H1 (cell line): ENCODE results near the gene UBE2O. TPM values are rescaled to one million over a fixed set of nuclear protein-coding genes. Genes with fewer than 3 reads are reported as not detected.

Experiments
- CTCF ChIA-PET: fragments of 300-600 bp; sonication (Branson Sonifier 250); formaldehyde crosslinking; loops from one replicate; lab custom pipeline; 2021; ENCODE audit not compliant: partially characterized antibody; lab: Charles Lee
- POLR2A ChIA-PET: fragments of 300-600 bp; sonication (Branson Sonifier 250); formaldehyde crosslinking; loops from one replicate; lab custom pipeline; 2021; ENCODE audit warnings: inconsistent platforms; ENCODE audit not compliant: partially characterized antibody; lab: Charles Lee
- DNase-seq, 2 experiments: peaks; one replicate each; pipeline versions ENCODE4 v3.0.0 to v3.0.0-alpha.2; 2010 to 2022; ENCODE audit warnings: low spot score in 2 of 2, low read depth in 1 of 2, mixed read lengths in 1 of 2
- FAIRE-seq: peaks from 2 replicates; lab custom pipeline; 2011; peaks lifted over from hg19 to GRCh38; lab: Jason Lieb, UNC
- H2AFZ ChIP-seq: 2 replicates; pipeline ENCODE4 v1.8.1; 2012; ENCODE audit warnings: low read length, inconsistent platforms
- H2AK5ac ChIP-seq: 2 replicates; pipeline ENCODE4 v1.6.1; 2013; ENCODE audit warnings: low read depth, low read length
- H2BK120ac ChIP-seq: replicated peaks from 2 replicates; pipeline ENCODE3; 2013; ENCODE audit warnings: low read depth, low read length, inconsistent platforms
- H2BK12ac ChIP-seq: 2 replicates; pipeline ENCODE4 v1.6.1; 2013; ENCODE audit warnings: low read depth, low read length
- H2BK15ac ChIP-seq: 2 replicates; pipeline ENCODE4 v1.6.1; 2013; ENCODE audit warnings: low read length
- H2BK20ac ChIP-seq: 2 replicates; pipeline ENCODE4 v1.6.1; 2013; ENCODE audit warnings: low read length
- H2BK5ac ChIP-seq: 2 replicates; pipeline ENCODE4 v1.6.1; 2013; ENCODE audit warnings: low read depth, low read length
- H3K14ac ChIP-seq: 2 replicates; pipeline ENCODE4 v1.6.1; 2013; ENCODE audit warnings: inconsistent platforms; ENCODE audit not compliant: insufficient read length
- H3K18ac ChIP-seq: 2 replicates; pipeline ENCODE4 v1.6.1; 2013; ENCODE audit warnings: low read length; ENCODE audit errors: extremely low read depth
- H3K23ac ChIP-seq: 2 replicates; pipeline ENCODE4 v1.6.1; 2013; ENCODE audit warnings: inconsistent platforms; ENCODE audit not compliant: insufficient read length
- H3K23me2 ChIP-seq: 2 replicates; pipeline ENCODE4 v1.6.1; 2013; ENCODE audit warnings: low read depth, low read length
- H3K27ac ChIP-seq: 2 replicates; pipeline ENCODE4 v1.6.1; 2011; ENCODE audit warnings: low read depth, low read length, inconsistent platforms
- H3K27me3 ChIP-seq, 4 experiments: replicated peaks in 1 of 4; 1 replicate in 1 of 4; 2 replicates in 3 of 4; pipeline versions ENCODE4 v1.6.1 to v1.8.1; 2011 to 2013; ENCODE audit warnings: low read length in 3 of 4, mild to moderate bottlenecking in 3 of 4, inconsistent platforms in 2 of 4, mixed read lengths in 2 of 4, moderate library complexity in 1 of 4; ENCODE audit not compliant: control insufficient read depth in 3 of 4, insufficient read depth in 3 of 4; ENCODE audit errors: extremely low read depth in 1 of 4
- H3K36me3 ChIP-seq, 4 experiments: 2 replicates each; pipeline versions ENCODE4 v1.6.1 to v1.8.1; 2011 to 2013; ENCODE audit warnings: mild to moderate bottlenecking in 4 of 4, low read length in 3 of 4, moderate library complexity in 2 of 4, control low read depth in 1 of 4, inconsistent platforms in 1 of 4; ENCODE audit not compliant: insufficient read depth in 4 of 4, control insufficient read depth in 2 of 4
- H3K4ac ChIP-seq: replicated peaks from 2 replicates; pipeline ENCODE3; 2013; ENCODE audit warnings: low read length, low read depth, mixed read lengths, inconsistent platforms; ENCODE audit not compliant: insufficient read length
- H3K4me1 ChIP-seq, 4 experiments: replicated peaks in 1 of 4; 1 replicate in 1 of 4; 2 replicates in 3 of 4; pipeline versions ENCODE4 v1.6.1 to v1.8.1; 2011 to 2013; ENCODE audit warnings: low read length in 3 of 4, inconsistent platforms in 2 of 4, mixed read lengths in 1 of 4; ENCODE audit not compliant: insufficient read depth in 4 of 4, control insufficient read depth in 3 of 4
- H3K4me2 ChIP-seq, 2 experiments: 2 replicates each; pipeline versions ENCODE4 v1.6.1 to v1.8.1; 2011 to 2013; ENCODE audit warnings: low read depth in 2 of 2, low read length in 2 of 2, control low read depth in 1 of 2, inconsistent platforms in 1 of 2, mild to moderate bottlenecking in 1 of 2; ENCODE audit not compliant: insufficient read depth in 1 of 2
- H3K4me3 ChIP-seq, 4 experiments: fragments of 200-600, 300-600 bp in 1 of 4; sonication (generic), shearing (Covaris generic), sonication (Bioruptor Twin) in 1 of 4; 2 replicates each; pipeline versions ENCODE4 v1.5.1 to v1.8.1; 2011 to 2016; ENCODE audit warnings: low read length in 4 of 4, low read depth in 3 of 4, control low read depth in 2 of 4, inconsistent platforms in 2 of 4, mild to moderate bottlenecking in 2 of 4, mixed read lengths in 1 of 4, moderate library complexity in 1 of 4; ENCODE audit not compliant: insufficient read depth in 2 of 4; ENCODE audit errors: extremely low read depth in 1 of 4
- H3K56ac ChIP-seq: replicated peaks from 2 replicates; pipeline ENCODE3; 2013; ENCODE audit warnings: low read depth, mild to moderate bottlenecking, mixed read lengths, low read length, inconsistent platforms; ENCODE audit not compliant: insufficient read length
- H3K79me1 ChIP-seq: 2 replicates; pipeline ENCODE4 v1.6.1; 2013; ENCODE audit warnings: low read depth, low read length, control low read depth
- H3K79me2 ChIP-seq, 2 experiments: 2 replicates each; pipeline versions ENCODE4 v1.6.1 to v1.8.1; 2012 to 2013; ENCODE audit warnings: low read length in 2 of 2, mild to moderate bottlenecking in 2 of 2, inconsistent platforms in 1 of 2; ENCODE audit not compliant: insufficient read depth in 2 of 2, control insufficient read depth in 1 of 2
- H3K9ac ChIP-seq, 4 experiments: replicated peaks in 1 of 4; 1 replicate in 1 of 4; 2 replicates in 3 of 4; pipeline versions ENCODE4 v1.6.1 to v1.8.1; 2011 to 2013; ENCODE audit warnings: low read depth in 3 of 4, low read length in 3 of 4, control low read depth in 2 of 4, mild to moderate bottlenecking in 2 of 4, moderate library complexity in 2 of 4, inconsistent platforms in 1 of 4; ENCODE audit errors: extremely low read depth in 1 of 4
- H3K9me3 ChIP-seq, 2 experiments: 2 replicates each; pipeline versions ENCODE4 v1.6.1 to v1.8.1; 2012 to 2013; ENCODE audit warnings: mild to moderate bottlenecking in 2 of 2, moderate library complexity in 2 of 2, control low read depth in 1 of 2, inconsistent platforms in 1 of 2, low read depth in 1 of 2, low read length in 1 of 2, mixed read lengths in 1 of 2; ENCODE audit not compliant: insufficient read depth in 2 of 2
- H4K20me1 ChIP-seq, 2 experiments: replicated peaks in 1 of 2; 2 replicates each; pipeline versions ENCODE3 to v1.8.1; 2011 to 2013; ENCODE audit warnings: inconsistent platforms in 2 of 2, low read length in 2 of 2, mild to moderate bottlenecking in 1 of 2; ENCODE audit not compliant: insufficient read depth in 2 of 2, control insufficient read depth in 1 of 2
- H4K5ac ChIP-seq: 2 replicates; pipeline ENCODE4 v1.6.1; 2013; ENCODE audit warnings: low read length, low read depth, mixed read lengths, inconsistent platforms; ENCODE audit not compliant: insufficient read length
- H4K8ac ChIP-seq: 2 replicates; pipeline ENCODE4 v1.8.0; 2013; ENCODE audit warnings: mild to moderate bottlenecking, moderate library complexity, low read length, inconsistent platforms; ENCODE audit not compliant: insufficient read depth; ENCODE audit errors: extremely low read depth
- H4K91ac ChIP-seq: replicated peaks from 2 replicates; pipeline ENCODE3; 2013; ENCODE audit warnings: low read length, mixed read lengths, inconsistent platforms; ENCODE audit not compliant: insufficient read length
- SIN3A ChIP-seq, 2 experiments: IDR thresholded peaks in 1 of 2; conservative IDR thresholded peaks in 1 of 2; 2 replicates each; pipeline ENCODE4 v1.6.1; 2011 to 2012; ENCODE audit warnings: low read length in 2 of 2, improper control_type of control experiment in 1 of 2, low read depth in 1 of 2, mild to moderate bottlenecking in 1 of 2
- SUZ12 ChIP-seq: fragments of 200-600 bp; sonication (generic); IDR thresholded peaks from 2 replicates; pipeline ENCODE4 v1.6.1; 2012; ENCODE audit warnings: mild to moderate bottlenecking, inconsistent platforms, low read length, moderate library complexity, mixed read lengths
- WGBS, 2 experiments: shearing (Covaris generic) in 1 of 2; methylation state at CpG; one replicate each; pipeline versions ENCODE4 v1.1.6 to v1.1.7; 2013 to 2015; ENCODE audit warnings: low lambda C conversion rate in 2 of 2, mixed read lengths in 2 of 2, inconsistent platforms in 1 of 2, low coverage in 1 of 2, missing lambda C conversion rate in 1 of 2; ENCODE audit not compliant: insufficient replicate concordance in 2 of 2, insufficient coverage in 1 of 2, insufficient read length in 1 of 2; ENCODE audit errors: extremely low coverage in 1 of 2, missing lambda C conversion rate in 1 of 2; 5-methylcytosine and 5-hydroxymethylcytosine counted together
- polyA plus RNA-seq, 7 experiments: library from polyadenylated mRNA; depleted of rRNA in 3 of 7; stranded (reverse) in 5 of 7; unstranded in 2 of 7; fragments of >200 nt in 5 of 7; fragments of 200-250 nt in 2 of 7; gene quantifications; 1 replicate in 5 of 7; 2 replicates in 1 of 7; 4 replicates in 1 of 7; pipeline versions ENCODE4 v1.2.1 to v1.2.3, GENCODE V29; 2011 to 2013; ENCODE audit warnings: missing spikeins in 2 of 7, mixed read lengths in 2 of 7
- total RNA-seq: library from RNA; stranded (reverse); fragmentation: NEBNext Ultra II Directional; extraction: Animal tissue kit (Norgen Biotek cat#: 25700); gene quantifications from 2 replicates; pipeline ENCODE4 v1.2.1, GENCODE V29; 2021

UBE2O gene
- total and polyA plus RNA-seq, 2 of the 8 experiments (the other 6 are each of a cell fraction or from before 2014, with no cell fraction given): 24.4 to 63.0 TPM

DNA sequence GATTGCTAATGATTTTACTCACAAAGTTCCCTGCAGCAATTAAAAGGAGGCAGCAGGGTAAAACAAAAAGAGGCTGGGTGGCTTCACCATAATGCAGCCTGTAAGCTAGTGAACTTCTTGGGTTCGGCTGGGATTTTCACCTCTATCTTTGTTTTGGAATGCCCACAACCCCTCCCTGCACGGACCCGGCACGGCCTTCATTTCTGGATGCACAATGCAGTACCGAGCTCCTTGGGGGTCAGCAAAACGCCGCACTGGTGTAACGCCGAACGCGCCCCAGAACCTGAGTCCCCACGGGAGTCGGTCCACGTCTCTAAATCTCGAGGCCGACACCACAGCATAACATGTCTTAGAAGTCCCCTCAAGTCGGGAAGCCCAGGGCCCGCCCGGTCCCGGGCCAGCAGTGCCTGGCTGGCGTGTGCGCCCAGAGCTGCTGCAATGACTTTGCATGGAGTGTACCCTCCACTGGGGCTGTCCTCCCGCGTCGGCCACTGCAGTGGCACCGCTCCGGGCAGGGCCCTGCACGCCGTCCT is 759 bp downstream of the UBE2O start:
- Histone ChIP-seq H2BK120ac (no peak overlapping the region), H3K14ac (no peak overlapping the region), H3K27ac (no peak overlapping the region), H2BK20ac (no peak overlapping the region), H3K23me2 (peaks cover 3% of the 10 kb centered on the region; the same call in 1 of the 2 replicates), H3K9ac (peak overlapping the region in 1 of 4 experiments; percentile 40; a peak in 5 of 7 replicates), H3K4me1 (peaks cover 9 to 26% (median 18%) of the 10 kb centered on the region in 4 experiments), H2AFZ (no peak overlapping the region), H2BK5ac (no peak overlapping the region), H3K56ac (no peak overlapping the region), H3K79me1 (peaks cover 8% of the 10 kb centered on the region), H3K23ac (no peak overlapping the region), H3K79me2 (peaks cover 47 to 53% of the 10 kb centered on the region in 2 experiments), H4K20me1 (peaks cover 19 to 23% of the 10 kb centered on the region in 2 experiments), H3K4me3 (peak overlapping the region; percentile 67 to 84 (median 80)), H3K9me3 (no peaks in the 10 kb centered on the region), H2AK5ac (no peak overlapping the region), H2BK12ac (no peak overlapping the region; the same call in 1 of the 2 replicates), H3K4ac (no peak overlapping the region), H4K8ac (no peak overlapping the region), H3K36me3 (no peaks in the 10 kb centered on the region), H4K91ac (no peak overlapping the region), H2BK15ac (no peak overlapping the region), H4K5ac (no peak overlapping the region), H3K27me3 (no peaks in the 10 kb centered on the region), H3K4me2 (peak overlapping the region; percentile 76 to 81), H3K18ac (no peak overlapping the region)
- ChIA-PET POLR2A (interaction anchor here (0.6 to 2.0 kb wide), 6 partner anchors 8 to 104 kb away, joined by 3 to 6 read pairs (median 3); no protein-coding TSS in a partner anchor), CTCF (interaction anchor here (0.6 to 4.1 kb wide), 8 partner anchors 35 to 331 kb away, joined by 3 to 35 read pairs (median 4); no protein-coding TSS in a partner anchor)
- FAIRE-seq: no peak
- TF ChIP-seq SIN3A (conservative IDR thresholded peaks at IDR 0.05 in 1 of 2, IDR thresholded peaks at IDR 0.05 in 1 of 2; ENCODE audit: low read depth in 1 of 2, low read length in 2 of 2) (0 out of 4 replicates have a peak, but pooled peaks of 1 of the 2 experiments have one; percentile 26), SUZ12 (no peak)
- DNase-seq: no peak
- 1% methylated on average over 11 of the region's 29 CpGs; no CpG with 5 or more reads in 1 of the 2 experiments for WGBS, 2 experiments
